Activated CD8-positive, alpha-beta memory T cell treated with anti-CD3 and anti-CD28 coated beads, Interleukin-2, amount 50 U/mL, for 1 hour (primary cell): ENCODE measurements around the gene DGKB.

ENCODE experiments used
- DNase-seq: peaks from one replicate; pipeline ENCODE4 v3.0.0-alpha.2; 2020; ENCODE audit errors: extremely low read depth

Gene DGKB

GRCh38 chr7:14124716-14125115 lies 777.8 kb downstream of the DGKB start:
- no peak for DNase-seq

DNA sequence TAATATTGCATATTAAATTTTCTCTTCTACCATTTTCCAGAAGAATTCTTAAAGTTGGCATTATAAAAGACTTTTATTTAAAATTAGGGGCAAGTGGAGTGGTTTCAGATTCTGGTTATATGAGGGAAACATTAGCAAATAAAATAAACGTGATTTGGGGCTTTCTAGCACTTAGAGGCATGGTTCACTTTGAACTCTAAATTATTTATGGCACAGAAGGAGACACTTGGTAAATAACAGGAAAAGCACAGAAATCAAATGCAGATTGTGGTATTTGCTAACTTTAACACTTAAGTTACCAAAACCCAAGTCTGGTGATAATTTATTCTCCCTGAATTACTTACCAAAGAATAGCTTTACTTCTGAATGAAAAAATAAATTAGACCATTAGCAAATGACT lies 778.6 kb downstream of the DGKB start:
- DNase-seq, result no peak

- no peak for DNase-seq
Measured at GRCh38 chr7:14115701-14116100, 786.9 kb downstream of the DGKB start.

- DNase-seq, result no peak
Measured at GRCh38 chr7:14104861-14105260, 797.7 kb downstream of the DGKB start.

- no peak for DNase-seq
Measured at GRCh38 chr7:14096159-14096558, 806.4 kb downstream of the DGKB start.

GRCh38 chr7:14095233-14095950 lies 807.2 kb downstream of the DGKB start:
- DNase-seq, result no peak
